HG03354 (cell line): Measurements from ENCODE around the gene SNX17.
"Not testable (repeated sequence)": the region's sequence is repeated elsewhere in the genome, so short reads cannot be mapped to it uniquely, and the experiment has no call there.

ENCODE experiments used
- ATAC-seq: cut with Tn5 transposase; IDR thresholded peaks from one replicate; pipeline ENCODE4 v1.9.1; 2021; ENCODE audit warnings: mild to moderate bottlenecking; ENCODE audit not compliant: unreplicated experiment, poor library complexity, severe bottlenecking

Gene SNX17

GRCh38 chr2:27390822-27391679 lies 20.6 kb downstream of the SNX17 start:
- no peak for ATAC-seq

GRCh38 chr2:27393225-27393624 lies 22.8 kb downstream of the SNX17 start:
- no peak for ATAC-seq

GRCh38 chr2:27398962-27399361 lies 28.5 kb downstream of the SNX17 start:
- ATAC-seq, result no peak

GRCh38 chr2:27400348-27401135 lies 30.1 kb downstream of the SNX17 start:
- ATAC-seq, result no peak

- no peak for ATAC-seq
Measured at GRCh38 chr2:27407798-27408491, 37.5 kb downstream of the SNX17 start.

GRCh38 chr2:27408601-27409320 lies 38.3 kb downstream of the SNX17 start:
- peak; percentile 30 for ATAC-seq

GRCh38 chr2:27409321-27410073 lies 39.1 kb downstream of the SNX17 start, which contains the start of gene PPM1G:
TSS of gene PPM1G (minus strand) at chr2:27409591. CDS start at chr2:27409422, 169 bp downstream.
- peak; percentile 96 for ATAC-seq

GRCh38 chr2:27412419-27413152 lies 42.2 kb downstream of the SNX17 start:
- ATAC-seq, result no peak

- no peak for ATAC-seq
Measured at GRCh38 chr2:27416151-27416550, 45.7 kb downstream of the SNX17 start.

- ATAC-seq, result no peak
Measured at GRCh38 chr2:27420996-27421395, 50.6 kb downstream of the SNX17 start.

GRCh38 chr2:27421660-27422250 lies 51.3 kb downstream of the SNX17 start:
- ATAC-seq, result no peak

- no peak for ATAC-seq
Measured at GRCh38 chr2:27422958-27423357, 52.5 kb downstream of the SNX17 start.

GRCh38 chr2:27425039-27425438 lies 54.6 kb downstream of the SNX17 start:
- ATAC-seq, result not testable (repeated sequence)
